HCT116 (cell line): ENCODE measurements around the gene MSMB. TPM values are rescaled to one million over a fixed set of nuclear protein-coding genes. Genes with fewer than 3 reads are reported as not detected.

Source experiments
- ATAC-seq: fragments of 200-7000 bp; cut with Tn5 transposase; 2 replicates; pipeline ENCODE4 v1.9.1; 2020; ENCODE audit warnings: mild to moderate bottlenecking, moderate library complexity
- BruUV-seq: library from RNA; stranded (reverse); fragments of 400-500 nt; replicated peaks from 2 replicates; lab custom pipeline; 2021; lab: Mats Ljungman, UMichigan
- CTCF ChIA-PET: fragments of 300-600 bp; sonication (Branson Sonifier 250); formaldehyde crosslinking; loops from one replicate; lab custom pipeline; 2021; ENCODE audit warnings: antibody characterized with exemption; lab: Charles Lee
- POLR2A ChIA-PET: fragments of 300-600, 350-600 bp; sonication (Branson Sonifier 250); formaldehyde crosslinking; loops from one replicate; lab custom pipeline; 2021; ENCODE audit warnings: antibody characterized with exemption; lab: Charles Lee
- RAD21 ChIA-PET, 2 experiments: fragments of 300-600 bp; sonication (Branson Sonifier 250); formaldehyde crosslinking; loops; one replicate each; lab custom pipeline; 2023; ENCODE audit warnings: low total read pairs in 2 of 2; ENCODE audit not compliant: uncharacterized antibody in 2 of 2, unreplicated experiment in 2 of 2, low non-redundant PET in 1 of 2; lab: Charles Lee
- DNase-seq: peaks from one replicate; pipeline ENCODE4 v3.0.0-alpha.2; 2010; ENCODE audit warnings: low read depth, low spot score
- H2AFZ ChIP-seq: fragments of 200-600 bp; shearing (Covaris generic), sonication (generic); 2 replicates; pipeline ENCODE4 v1.6.1; 2017; ENCODE audit warnings: low read depth, mixed run types, mixed read lengths, antibody characterized with exemption, low read length; ENCODE audit not compliant: poor library complexity, severe bottlenecking
- H3K27ac ChIP-seq: 2 replicates; pipeline ENCODE4 v1.5.1; 2012; ENCODE audit warnings: low read depth, low read length
- H3K27me3 ChIP-seq: fragments of 200-600 bp; sonication (generic); 2 replicates; pipeline ENCODE4 v1.6.1; 2016; ENCODE audit warnings: mixed run types, low read length, mixed read lengths; ENCODE audit not compliant: insufficient read depth
- H3K36me3 ChIP-seq, 2 experiments: fragments of 200-500 bp in 1 of 2; fragments of 200-600 bp in 1 of 2; sonication (Bioruptor generic) in 1 of 2; sonication (generic) in 1 of 2; 2 replicates each; pipeline versions ENCODE4 v1.5.1 to v1.6.1; 2014 to 2016; ENCODE audit warnings: low read length in 2 of 2, inconsistent platforms in 1 of 2, mixed read lengths in 1 of 2, mixed run types in 1 of 2; ENCODE audit not compliant: insufficient read depth in 2 of 2, control insufficient read depth in 1 of 2
- H3K4me1 ChIP-seq, 2 experiments: fragments of 200-600 bp in 1 of 2; sonication (generic) in 1 of 2; 2 replicates each; pipeline versions ENCODE4 v1.5.1 to v1.6.1; 2012 to 2017; ENCODE audit warnings: low read length in 2 of 2, inconsistent platforms in 1 of 2, mild to moderate bottlenecking in 1 of 2, mixed read lengths in 1 of 2, mixed run types in 1 of 2, moderate library complexity in 1 of 2; ENCODE audit not compliant: insufficient read depth in 2 of 2, control insufficient read depth in 1 of 2
- H3K4me2 ChIP-seq: fragments of 200-600 bp; sonication (generic); 2 replicates; pipeline ENCODE4 v1.6.1; 2017; ENCODE audit warnings: mixed run types, low read length, mixed read lengths
- H3K4me3 ChIP-seq, 2 experiments: fragments of 200-600 bp in 1 of 2; sonication (generic) in 1 of 2; replicated peaks in 1 of 2; 2 replicates each; pipeline ENCODE4 v1.5.1; 2011 to 2016; ENCODE audit warnings: low read length in 2 of 2, control low read depth in 1 of 2, low read depth in 1 of 2, mild to moderate bottlenecking in 1 of 2, mixed read lengths in 1 of 2, mixed run types in 1 of 2
- H3K79me2 ChIP-seq: fragments of 200-600 bp; sonication (generic); 2 replicates; pipeline ENCODE4 v1.6.1; 2017; ENCODE audit warnings: mild to moderate bottlenecking, mixed run types, low read length, moderate library complexity, mixed read lengths; ENCODE audit not compliant: insufficient read depth
- H3K9ac ChIP-seq: fragments of 200-600 bp; sonication (generic); 2 replicates; pipeline ENCODE4 v1.6.1; 2016; ENCODE audit warnings: low read length, mixed read lengths
- H3K9me2 ChIP-seq: fragments of 200-600 bp; sonication (generic), shearing (Covaris generic); 2 replicates; pipeline ENCODE4 v1.6.1; 2017; ENCODE audit warnings: mixed run types, mild to moderate bottlenecking, moderate library complexity; ENCODE audit not compliant: insufficient read depth
- H3K9me3 ChIP-seq, 2 experiments: fragments of 200-500 bp in 1 of 2; fragments of 200-600 bp in 1 of 2; sonication (Bioruptor generic) in 1 of 2; sonication (generic) in 1 of 2; 2 replicates each; pipeline ENCODE4 v1.6.1; 2014 to 2017; ENCODE audit warnings: low read length in 2 of 2, mixed read lengths in 2 of 2, inconsistent platforms in 1 of 2, low read depth in 1 of 2, mild to moderate bottlenecking in 1 of 2, mixed run types in 1 of 2, moderate library complexity in 1 of 2; ENCODE audit not compliant: control insufficient read depth in 1 of 2, insufficient read depth in 1 of 2
- H4K20me1 ChIP-seq: fragments of 200-600 bp; sonication (generic), shearing (Covaris generic); 2 replicates; pipeline ENCODE4 v1.6.1; 2017; ENCODE audit warnings: mixed run types, mild to moderate bottlenecking, moderate library complexity; ENCODE audit not compliant: insufficient read depth
- ATF3 ChIP-seq: IDR thresholded peaks from 2 replicates; pipeline ENCODE4 v1.6.1; 2012
- CEBPB ChIP-seq: IDR thresholded peaks from 2 replicates; pipeline ENCODE4 v1.6.1; 2012; ENCODE audit warnings: low read depth
- CTCF ChIP-seq, 3 experiments: fragments of 200-600 bp in 1 of 3; sonication (generic) in 1 of 3; IDR thresholded peaks in 2 of 3; conservative IDR thresholded peaks in 1 of 3; 2 replicates each; pipeline ENCODE4 v1.5.1; 2012 to 2017; ENCODE audit warnings: low read depth in 2 of 3, low read length in 2 of 3, antibody characterized with exemption in 1 of 3, borderline replicate concordance in 1 of 3, control low read depth in 1 of 3, mild to moderate bottlenecking in 1 of 3, mixed read lengths in 1 of 3, mixed run types in 1 of 3, moderate library complexity in 1 of 3; ENCODE audit not compliant: insufficient read depth in 1 of 3
- EGR1 ChIP-seq: IDR thresholded peaks from 2 replicates; pipeline ENCODE4 v1.6.1; 2012; ENCODE audit warnings: low read depth
- EZH2phosphoT487 ChIP-seq: fragments of 200-600 bp; IDR thresholded peaks from 2 replicates; pipeline ENCODE4 v1.6.1; 2018; ENCODE audit warnings: antibody characterized with exemption, borderline replicate concordance
- FOSL1 ChIP-seq: IDR thresholded peaks from 2 replicates; pipeline ENCODE4 v1.6.1; 2012; ENCODE audit warnings: low read depth
- JUND ChIP-seq: IDR thresholded peaks from 2 replicates; pipeline ENCODE4 v1.6.1; 2012
- POLR2AphosphoS5 ChIP-seq: IDR thresholded peaks from 2 replicates; pipeline ENCODE4 v1.6.1; 2011; ENCODE audit warnings: mild to moderate bottlenecking, low read depth, low read length, moderate library complexity
- RAD21 ChIP-seq: IDR thresholded peaks from 2 replicates; pipeline ENCODE4 v1.6.1; 2012; ENCODE audit warnings: low read depth, mild to moderate bottlenecking
- SIN3A ChIP-seq: IDR thresholded peaks from 2 replicates; pipeline ENCODE4 v1.6.1; 2012; ENCODE audit warnings: low read depth
- SP1 ChIP-seq: IDR thresholded peaks from 2 replicates; pipeline ENCODE4 v1.6.1; 2012; ENCODE audit warnings: low read depth
- SRF ChIP-seq: IDR thresholded peaks from 2 replicates; pipeline ENCODE4 v1.6.1; 2012; ENCODE audit warnings: low read depth
- YY1 ChIP-seq: IDR thresholded peaks from 2 replicates; pipeline ENCODE4 v1.6.1; 2011; ENCODE audit warnings: low read length, low read depth, moderate library complexity, mild to moderate bottlenecking; ENCODE audit not compliant: insufficient replicate concordance; ENCODE audit errors: extremely low read depth
- ZFX ChIP-seq: fragments of 450-650 bp; IDR thresholded peaks from 2 replicates; pipeline ENCODE4 v1.6.1; 2017
- intact Hi-C: fragments of 100-400 bp; cut with micrococcal nuclease; formaldehyde crosslinking; loops from 2 replicates; pipeline ENCODE4 v1.10.0; 2022
- total RNA-seq: library from RNA; stranded (reverse); gene quantifications from one replicate; pipeline ENCODE4 v1.2.1, GENCODE V29; 2021; ENCODE audit not compliant: unreplicated experiment
- TF ChIP-seq, protein P1 (sequence below): IDR thresholded peaks from 2 replicates; pipeline ENCODE4 v1.6.1; 2012; ENCODE audit warnings: low read depth

MSMB gene
- total RNA-seq, 1 experiment from 2014 or later: not detected

DNA sequence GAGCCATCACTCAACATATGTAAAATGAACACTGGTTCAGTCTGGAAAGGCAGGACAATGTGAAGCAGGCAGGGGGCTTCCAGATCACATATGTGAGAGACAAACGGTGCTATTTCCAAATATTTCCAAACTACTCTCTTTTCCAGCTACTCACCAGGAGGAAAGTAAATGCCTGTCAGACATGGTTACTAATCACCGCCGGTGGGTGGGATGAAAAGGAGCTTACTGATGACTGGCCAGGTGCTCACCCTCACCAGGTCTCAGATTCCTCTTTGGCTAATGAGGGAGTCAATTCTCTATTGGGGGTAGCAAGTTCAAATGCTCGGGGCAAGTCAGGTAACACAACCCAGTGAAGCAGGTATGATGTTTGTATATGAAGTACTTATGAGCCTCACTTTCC lies 9.7 kb upstream of the MSMB start:
- peaks cover 7% of the 10 kb centered on the region; the same call in 1 of the 2 replicates for H3K27me3 ChIP-seq
- no peak for ATAC-seq
- ChIA-PET POLR2A (no interaction called here), CTCF (no interaction called here), RAD21 (no interaction called here)
- BruUV-seq: no TSS peak
- intact Hi-C loops: no loop called here
- H4K20me1 ChIP-seq: no peaks in the 10 kb centered on the region
- H3K27ac ChIP-seq: no peak overlapping the region
- no peak for TF ChIP-seq ZFX
- no peak for TF ChIP-seq FOSL1
- TF ChIP-seq CEBPB: no peak
- TF ChIP-seq SP1: no peak
- TF ChIP-seq CTCF (IDR thresholded peaks at IDR 0.05 in 2 of 3, conservative IDR thresholded peaks at IDR 0.05 in 1 of 3; ENCODE audit: borderline replicate concordance in 1 of 3, insufficient read depth in 1 of 3, low read depth in 2 of 3, low read length in 2 of 3): no peak
- TF ChIP-seq POLR2AphosphoS5: no peak
- no peak for TF ChIP-seq JUND
- TF ChIP-seq SIN3A: no peak
- TF ChIP-seq SRF: no peak
- no peak for TF ChIP-seq RAD21
- TF ChIP-seq EZH2phosphoT487: no peak
- TF ChIP-seq, protein P1, sequence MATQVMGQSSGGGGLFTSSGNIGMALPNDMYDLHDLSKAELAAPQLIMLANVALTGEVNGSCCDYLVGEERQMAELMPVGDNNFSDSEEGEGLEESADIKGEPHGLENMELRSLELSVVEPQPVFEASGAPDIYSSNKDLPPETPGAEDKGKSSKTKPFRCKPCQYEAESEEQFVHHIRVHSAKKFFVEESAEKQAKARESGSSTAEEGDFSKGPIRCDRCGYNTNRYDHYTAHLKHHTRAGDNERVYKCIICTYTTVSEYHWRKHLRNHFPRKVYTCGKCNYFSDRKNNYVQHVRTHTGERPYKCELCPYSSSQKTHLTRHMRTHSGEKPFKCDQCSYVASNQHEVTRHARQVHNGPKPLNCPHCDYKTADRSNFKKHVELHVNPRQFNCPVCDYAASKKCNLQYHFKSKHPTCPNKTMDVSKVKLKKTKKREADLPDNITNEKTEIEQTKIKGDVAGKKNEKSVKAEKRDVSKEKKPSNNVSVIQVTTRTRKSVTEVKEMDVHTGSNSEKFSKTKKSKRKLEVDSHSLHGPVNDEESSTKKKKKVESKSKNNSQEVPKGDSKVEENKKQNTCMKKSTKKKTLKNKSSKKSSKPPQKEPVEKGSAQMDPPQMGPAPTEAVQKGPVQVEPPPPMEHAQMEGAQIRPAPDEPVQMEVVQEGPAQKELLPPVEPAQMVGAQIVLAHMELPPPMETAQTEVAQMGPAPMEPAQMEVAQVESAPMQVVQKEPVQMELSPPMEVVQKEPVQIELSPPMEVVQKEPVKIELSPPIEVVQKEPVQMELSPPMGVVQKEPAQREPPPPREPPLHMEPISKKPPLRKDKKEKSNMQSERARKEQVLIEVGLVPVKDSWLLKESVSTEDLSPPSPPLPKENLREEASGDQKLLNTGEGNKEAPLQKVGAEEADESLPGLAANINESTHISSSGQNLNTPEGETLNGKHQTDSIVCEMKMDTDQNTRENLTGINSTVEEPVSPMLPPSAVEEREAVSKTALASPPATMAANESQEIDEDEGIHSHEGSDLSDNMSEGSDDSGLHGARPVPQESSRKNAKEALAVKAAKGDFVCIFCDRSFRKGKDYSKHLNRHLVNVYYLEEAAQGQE: no peak
- no peak for TF ChIP-seq YY1
- no peak for TF ChIP-seq EGR1
- TF ChIP-seq ATF3: no peak
- no peaks in the 10 kb centered on the region for H3K9me2 ChIP-seq
- no peaks in the 10 kb centered on the region for H3K79me2 ChIP-seq
- no peak overlapping the region for H3K9ac ChIP-seq
- no peak overlapping the region for H2AFZ ChIP-seq
- H3K4me2 ChIP-seq: no peak overlapping the region
- no peaks in the 10 kb centered on the region for H3K36me3 ChIP-seq
- no peak for DNase-seq
- H3K4me1 ChIP-seq: no peaks in the 10 kb centered on the region
- no peak overlapping the region for H3K4me3 ChIP-seq
- H3K9me3 ChIP-seq: no peaks in the 10 kb centered on the region
